ENCODE results near the gene NKAIN2. TPM values are rescaled to one million over a fixed set of nuclear protein-coding genes. Genes with fewer than 3 reads are reported as not detected.

The NKAIN2 gene
- polyA plus RNA-seq, 1 donor (not counting 4 experiments of a cell fraction or from before 2014, with no cell fraction given) = 0.13 TPM

GRCh38 chr6:123962508-123962907 lies 158.8 kb downstream of the NKAIN2 start:
- Histone ChIP-seq H3K27me3 (ENCODE audit: control insufficient read depth, extremely low read depth, insufficient read depth, low read length) (no peaks in the 10 kb centered on the region), H3K9me3 (ENCODE audit: control insufficient read depth, low read depth, low read length) (no peaks in the 10 kb centered on the region), H3K27ac (ENCODE audit: control insufficient read depth, insufficient read depth, low read length) (no peak overlapping the region), H3K4me2 (ENCODE audit: control insufficient read depth, extremely low read depth, insufficient read depth, low read depth, low read length) (no peak overlapping the region), H4K20me1 (ENCODE audit: control insufficient read depth, extremely low read depth, insufficient read depth, low read length) (no peaks in the 10 kb centered on the region), H3K9ac (ENCODE audit: control insufficient read depth, extremely low read depth, insufficient read depth, low read length) (no peak overlapping the region), H3K4me3 (ENCODE audit: control insufficient read depth in 2 of 3, extremely low read depth in 1 of 3, insufficient read depth in 2 of 3, low read depth in 1 of 3, low read length in 3 of 3) (no peak overlapping the region), H3K9me1 (ENCODE audit: control insufficient read depth, extremely low read depth, insufficient read depth, low read length) (no peaks in the 10 kb centered on the region), H2AFZ (ENCODE audit: control insufficient read depth, low read length) (no peak overlapping the region), H3K36me3 (ENCODE audit: control insufficient read depth in 2 of 2, extremely low read depth in 1 of 2, insufficient read depth in 2 of 2, low read length in 2 of 2) (no peaks in the 10 kb centered on the region), H3K79me2 (ENCODE audit: control insufficient read depth, insufficient read depth, low read length) (no peaks in the 10 kb centered on the region), H3K4me1 (ENCODE audit: control insufficient read depth, extremely low read depth, insufficient read depth, low read length) (no peaks in the 10 kb centered on the region)
- DNase-seq (ENCODE audit: low read depth, low spot score) (no peak), FAIRE-seq (no peak)
- dilution Hi-C loops (cut with MboI; ENCODE audit: extremely low pct_ligation_motif_present, low sequenced_read_pairs) = loop anchor here (25.0 kb wide), 1 partner anchor 175 kb away; no protein-coding TSS in a partner anchor
- no peak for TF ChIP-seq CTCF (optimal IDR thresholded peaks at IDR 0.05 in 1 of 3, IDR thresholded peaks at IDR 0.05 in 1 of 3, conservative IDR thresholded peaks at IDR 0.05 in 1 of 3; ENCODE audit: extremely low read depth in 1 of 3, insufficient read depth in 2 of 3, low read length in 3 of 3)
- no peak for TF ChIP-seq EZH2 (IDR thresholded peaks at IDR 0.05; ENCODE audit: low read length)

GRCh38 chr6:123965894-123966293 lies 162.2 kb downstream of the NKAIN2 start:
- peak; percentile 36 for FAIRE-seq

More at GRCh38 chr6:123965894-123966293, 162.2 kb downstream of the NKAIN2 start:
- H3K27ac ChIP-seq (ENCODE audit: control insufficient read depth, insufficient read depth, low read length) = no peak overlapping the region
- H3K9ac ChIP-seq (ENCODE audit: control insufficient read depth, extremely low read depth, insufficient read depth, low read length) = no peak overlapping the region
- no peak for DNase-seq (ENCODE audit: low read depth, low spot score)
- no peaks in the 10 kb centered on the region for H3K9me1 ChIP-seq (ENCODE audit: control insufficient read depth, extremely low read depth, insufficient read depth, low read length)
- no peaks in the 10 kb centered on the region for H3K9me3 ChIP-seq (ENCODE audit: control insufficient read depth, low read depth, low read length)
- no peak overlapping the region for H3K4me3 ChIP-seq (ENCODE audit: control insufficient read depth in 2 of 3, extremely low read depth in 1 of 3, insufficient read depth in 2 of 3, low read depth in 1 of 3, low read length in 3 of 3)
- H3K36me3 ChIP-seq (ENCODE audit: control insufficient read depth in 2 of 2, extremely low read depth in 1 of 2, insufficient read depth in 2 of 2, low read length in 2 of 2) = no peaks in the 10 kb centered on the region
- dilution Hi-C loops (cut with MboI; ENCODE audit: extremely low pct_ligation_motif_present, low sequenced_read_pairs) = loop anchor here (25.0 kb wide), 1 partner anchor 179 kb away; no protein-coding TSS in a partner anchor
- H4K20me1 ChIP-seq (ENCODE audit: control insufficient read depth, extremely low read depth, insufficient read depth, low read length) = no peaks in the 10 kb centered on the region
- no peaks in the 10 kb centered on the region for H3K27me3 ChIP-seq (ENCODE audit: control insufficient read depth, extremely low read depth, insufficient read depth, low read length)
- H3K79me2 ChIP-seq (ENCODE audit: control insufficient read depth, insufficient read depth, low read length) = no peaks in the 10 kb centered on the region
- no peak overlapping the region for H3K4me2 ChIP-seq (ENCODE audit: control insufficient read depth, extremely low read depth, insufficient read depth, low read depth, low read length)
- H3K4me1 ChIP-seq (ENCODE audit: control insufficient read depth, extremely low read depth, insufficient read depth, low read length) = no peaks in the 10 kb centered on the region
- no peak overlapping the region for H2AFZ ChIP-seq (ENCODE audit: control insufficient read depth, low read length)
- TF ChIP-seq CTCF (optimal IDR thresholded peaks at IDR 0.05 in 1 of 3, IDR thresholded peaks at IDR 0.05 in 1 of 3, conservative IDR thresholded peaks at IDR 0.05 in 1 of 3; ENCODE audit: extremely low read depth in 1 of 3, insufficient read depth in 2 of 3, low read length in 3 of 3) = peak; percentile 60 to 88 (median 84)
- no peak for TF ChIP-seq EZH2 (IDR thresholded peaks at IDR 0.05; ENCODE audit: low read length)
